ENCODE measurements around the gene SNX27.

SNX27 gene

DNA sequence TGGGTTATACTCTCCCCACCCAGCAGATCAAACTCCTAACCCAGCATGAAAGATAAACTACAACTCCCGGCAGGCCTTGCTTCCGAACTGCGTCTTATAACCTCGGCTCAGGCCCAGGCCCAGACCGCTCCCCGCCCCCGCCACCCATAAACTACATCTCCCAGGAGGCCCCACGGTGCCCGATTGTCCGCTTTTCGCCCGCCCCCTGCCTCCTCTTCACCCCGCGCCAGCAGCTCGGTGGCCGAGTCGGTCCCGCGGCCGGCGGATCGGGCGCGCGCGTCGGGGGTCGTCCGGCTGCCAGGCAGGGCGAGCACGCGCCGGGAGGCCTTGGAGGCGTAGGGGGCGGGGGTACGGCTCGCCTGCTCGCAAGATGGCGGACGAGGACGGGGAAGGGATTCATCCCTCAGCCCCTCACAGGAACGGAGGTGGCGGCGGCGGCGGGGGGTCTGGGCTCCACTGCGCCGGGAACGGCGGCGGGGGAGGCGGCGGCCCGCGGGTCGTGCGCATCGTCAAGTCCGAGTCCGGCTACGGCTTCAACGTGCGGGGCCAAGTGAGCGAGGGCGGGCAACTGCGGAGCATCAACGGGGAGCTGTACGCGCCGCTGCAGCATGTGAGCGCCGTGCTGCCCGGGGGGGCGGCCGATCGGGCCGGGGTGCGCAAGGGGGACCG lies at the start of gene SNX27:
Gene SNX27, plus strand, starts transcription at position 219 of the 669 bp plus-strand sequence. Its CDS starts 152 bp downstream, at position 371.
- in situ Hi-C loops (cut with MboI; ENCODE audit: low sequenced_read_pairs), result no loop called here

DNA sequence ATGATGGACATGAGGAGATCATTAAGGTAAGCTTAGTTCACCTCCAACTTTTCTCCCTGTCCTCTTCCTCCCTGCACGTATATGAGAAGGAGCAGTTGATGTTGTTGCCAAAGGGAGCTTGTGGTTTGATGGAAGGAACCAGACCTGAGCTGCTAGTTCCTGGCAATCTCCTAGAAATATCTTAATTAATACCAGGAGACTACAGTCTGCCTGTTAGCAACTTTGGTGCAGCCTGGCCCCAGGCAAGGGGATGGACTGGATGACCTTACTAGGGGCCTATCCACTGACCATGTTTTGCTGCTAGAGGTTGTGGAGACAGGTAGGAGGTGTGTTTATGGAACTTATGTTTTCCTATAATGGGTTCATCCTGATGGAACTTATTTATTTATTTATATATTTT lies 49.2 kb upstream of the SNX27 start:
- in situ Hi-C loops (cut with MboI; ENCODE audit: low sequenced_read_pairs), result no loop called here

DNA sequence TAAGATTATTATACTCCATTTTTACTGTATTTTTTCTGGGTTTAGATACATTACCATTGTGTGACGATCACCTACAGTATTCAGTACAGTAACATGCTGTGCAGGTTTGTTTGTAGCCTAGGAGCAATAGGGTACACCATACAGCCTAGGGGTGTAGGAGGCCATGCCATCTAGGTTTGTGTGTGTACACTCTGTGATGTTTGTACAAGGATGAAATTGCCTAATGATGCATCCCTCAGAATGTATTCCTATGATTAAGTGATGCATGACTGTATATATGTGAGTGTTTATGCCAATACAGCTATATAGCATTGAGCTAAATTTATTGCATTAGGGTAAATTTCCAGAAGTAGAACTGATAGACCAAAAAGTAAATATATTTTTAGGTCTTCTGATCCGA lies 48.5 kb upstream of the SNX27 start:
- in situ Hi-C loops (cut with MboI; ENCODE audit: low sequenced_read_pairs), result no loop called here

- in situ Hi-C loops (cut with MboI; ENCODE audit: low sequenced_read_pairs), result no loop called here
Observed at GRCh38 chr1:151565502-151566189, 46.2 kb upstream of the SNX27 start.

GRCh38 chr1:151568626-151569088 lies 43.2 kb upstream of the SNX27 start:
- in situ Hi-C loops (cut with MboI; ENCODE audit: low sequenced_read_pairs), result no loop called here

DNA sequence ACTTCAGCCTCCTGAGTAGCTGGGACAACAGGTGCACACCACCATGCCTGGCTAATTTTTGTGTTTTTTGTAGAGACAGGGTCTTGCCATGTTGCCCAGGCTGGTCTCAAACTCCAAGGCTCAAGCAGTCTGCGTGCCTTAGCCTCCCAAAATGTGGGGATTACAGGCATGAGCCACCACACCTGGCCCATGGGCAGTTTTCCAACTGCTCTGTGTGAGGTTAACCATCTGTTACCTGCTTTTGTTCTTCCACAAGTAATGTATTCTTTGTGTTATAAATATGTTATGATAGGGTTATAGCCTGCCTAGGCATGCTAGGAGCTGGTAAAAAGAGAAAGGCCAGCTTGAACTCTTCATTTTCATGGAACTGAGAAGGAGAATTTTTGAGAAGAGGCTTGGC lies 41.0 kb upstream of the SNX27 start:
- in situ Hi-C loops (cut with MboI; ENCODE audit: low sequenced_read_pairs), result no loop called here

DNA sequence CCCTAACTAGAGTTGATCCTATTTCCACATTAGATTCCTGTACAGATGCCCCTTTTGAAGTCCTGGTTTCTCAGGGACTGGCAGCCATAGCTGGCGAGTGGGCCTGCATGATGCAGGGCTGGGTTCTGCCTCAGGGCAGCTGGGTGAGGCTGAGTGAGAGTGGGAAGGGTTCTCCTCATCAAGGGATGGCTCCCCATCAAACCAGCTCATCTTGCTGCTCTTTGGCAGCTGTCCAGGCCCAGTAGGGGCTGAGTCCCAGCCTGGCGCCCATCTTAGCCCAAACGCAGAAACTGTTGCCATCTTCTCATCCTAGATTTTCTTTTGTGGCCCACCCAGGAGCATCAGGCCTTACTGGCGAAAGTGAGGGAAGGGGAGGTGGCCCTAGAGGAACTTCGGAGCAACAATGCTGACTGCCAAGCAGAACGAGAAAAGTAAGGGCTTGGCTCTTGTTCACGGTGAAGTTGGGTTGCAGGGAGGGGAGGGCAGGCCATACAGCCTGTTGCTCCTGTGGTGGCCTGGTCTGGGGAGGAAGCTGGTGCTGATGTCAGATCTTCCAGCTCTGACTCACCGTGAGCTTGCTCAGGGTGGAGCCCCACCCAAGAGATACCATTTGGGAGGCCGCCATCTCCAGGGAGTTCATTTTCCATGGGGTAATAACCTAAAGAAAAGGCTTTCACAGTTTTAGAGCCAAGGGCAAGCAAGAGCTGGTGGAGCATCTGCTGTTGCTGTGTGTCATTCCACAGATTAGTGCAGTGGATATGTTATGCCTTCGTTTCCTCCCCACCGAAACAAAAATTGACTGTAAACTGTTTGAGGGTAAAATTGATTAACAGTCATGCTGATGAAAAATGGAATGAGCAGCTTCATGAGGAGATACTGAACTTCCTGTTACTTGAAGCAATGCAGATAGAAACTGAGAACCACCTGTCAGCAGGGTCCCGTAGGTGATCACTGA lies 37.0 kb upstream of the SNX27 start:
- in situ Hi-C loops (cut with MboI; ENCODE audit: low sequenced_read_pairs), result no loop called here

- in situ Hi-C loops (cut with MboI; ENCODE audit: low sequenced_read_pairs), result no loop called here
Observed at GRCh38 chr1:151577173-151577572, 34.7 kb upstream of the SNX27 start.

DNA sequence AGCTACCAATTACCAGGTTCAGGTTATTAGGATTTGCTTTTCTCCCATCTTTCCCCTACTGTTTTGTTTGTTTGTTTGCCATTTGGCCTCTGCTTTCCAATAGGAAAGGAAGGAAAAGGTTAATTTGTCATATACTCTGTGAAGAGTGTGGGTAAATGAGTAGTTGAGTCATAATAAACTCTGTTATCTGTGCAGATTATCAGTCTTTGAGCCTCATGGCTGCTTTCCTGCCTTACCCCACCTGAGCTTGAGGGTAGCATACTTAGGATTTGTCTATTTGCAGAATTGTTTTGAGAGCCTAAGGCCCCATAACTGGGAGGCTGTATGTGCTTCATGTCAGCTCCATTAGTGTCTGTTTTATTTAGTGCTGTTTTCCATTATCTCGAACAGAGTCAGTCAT lies 32.9 kb upstream of the SNX27 start:
- in situ Hi-C loops (cut with MboI; ENCODE audit: low sequenced_read_pairs), result no loop called here

DNA sequence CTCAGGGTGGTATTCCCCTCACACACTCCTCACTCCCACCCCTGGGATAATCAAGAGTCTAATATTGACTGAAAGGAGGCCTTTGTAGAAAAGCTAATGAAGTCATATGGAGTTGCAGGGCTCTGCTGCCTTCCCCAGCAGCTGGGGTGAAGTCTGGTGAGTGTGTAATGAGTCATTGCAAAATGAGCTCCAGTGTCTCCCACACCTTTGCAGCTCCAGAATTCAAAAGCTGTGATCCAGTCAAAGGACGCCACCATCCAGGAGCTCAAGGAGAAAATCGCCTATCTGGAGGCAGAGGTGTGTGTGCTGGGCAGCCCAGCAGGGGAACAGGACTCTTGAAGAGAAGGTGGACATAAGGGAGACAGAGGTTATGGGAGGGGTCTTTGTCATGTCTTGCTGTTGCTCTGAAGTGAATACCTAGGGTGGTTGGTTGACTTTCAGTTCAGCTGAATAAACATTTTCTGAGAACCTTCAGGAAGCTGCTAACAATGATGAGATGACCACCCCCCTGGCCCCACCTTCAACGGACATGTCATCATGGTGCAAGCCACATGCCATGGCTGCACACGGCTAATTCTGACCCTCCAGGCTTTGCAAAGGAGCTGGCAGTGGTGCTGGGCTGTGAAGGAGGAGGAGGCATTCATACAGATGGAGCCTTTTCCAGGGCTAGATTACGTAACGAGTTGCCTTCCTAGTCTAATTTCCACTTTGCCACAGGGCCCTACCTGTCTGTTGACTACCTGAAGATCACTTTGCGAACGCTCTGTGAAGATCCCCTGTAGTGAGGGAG lies 32.2 kb upstream of the SNX27 start:
- in situ Hi-C loops (cut with MboI; ENCODE audit: low sequenced_read_pairs), result no loop called here

GRCh38 chr1:151581451-151581850 lies 30.4 kb upstream of the SNX27 start:
- in situ Hi-C loops (cut with MboI; ENCODE audit: low sequenced_read_pairs), result no loop called here

- in situ Hi-C loops (cut with MboI; ENCODE audit: low sequenced_read_pairs), result no loop called here
Observed at GRCh38 chr1:151581921-151582320, 29.9 kb upstream of the SNX27 start.

- in situ Hi-C loops (cut with MboI; ENCODE audit: low sequenced_read_pairs), result no loop called here
Observed at GRCh38 chr1:151583796-151584195, 28.1 kb upstream of the SNX27 start.

DNA sequence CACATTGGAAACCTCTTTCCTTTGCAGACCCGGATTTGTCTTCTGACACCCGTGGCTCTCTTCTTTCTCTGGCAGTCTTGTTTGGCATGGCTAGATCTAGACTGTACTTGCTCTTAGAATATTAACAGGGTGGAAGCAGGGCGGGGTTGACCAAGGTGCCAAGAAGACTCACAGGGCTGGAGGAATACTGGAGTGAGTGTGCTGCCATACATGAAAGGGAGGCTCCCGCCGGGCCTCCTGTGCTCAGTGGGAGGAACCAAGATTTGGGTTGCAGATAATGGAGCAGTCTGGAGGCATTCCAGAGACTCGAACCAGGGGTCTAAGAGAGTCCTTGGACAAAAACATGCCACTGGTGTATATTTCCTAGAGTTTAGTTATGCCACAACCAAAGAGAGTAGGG lies 27.6 kb upstream of the SNX27 start:
- in situ Hi-C loops (cut with MboI; ENCODE audit: low sequenced_read_pairs), result no loop called here

GRCh38 chr1:151584780-151585179 lies 27.1 kb upstream of the SNX27 start:
- in situ Hi-C loops (cut with MboI; ENCODE audit: low sequenced_read_pairs), result no loop called here

DNA sequence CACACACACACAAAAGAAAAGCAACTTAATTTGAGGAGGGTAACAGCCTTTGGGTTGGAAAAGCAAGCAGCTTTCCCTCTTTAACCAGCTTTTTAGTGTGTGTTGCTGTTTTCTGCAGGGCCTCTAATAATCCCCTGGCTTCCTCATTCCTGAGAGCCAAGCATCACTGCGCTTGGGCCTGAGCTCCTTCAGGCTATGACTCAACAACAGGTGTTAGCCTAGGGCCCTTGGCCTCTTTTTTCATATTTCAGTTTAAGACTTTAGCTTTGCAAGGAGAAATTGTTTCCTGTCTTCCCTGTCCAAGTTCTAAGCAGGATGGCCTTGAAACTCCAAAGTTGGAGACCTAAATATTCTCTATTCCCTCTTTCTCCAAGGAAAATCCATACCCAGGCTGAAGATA lies 26.2 kb upstream of the SNX27 start:
- in situ Hi-C loops (cut with MboI; ENCODE audit: low sequenced_read_pairs), result no loop called here

DNA sequence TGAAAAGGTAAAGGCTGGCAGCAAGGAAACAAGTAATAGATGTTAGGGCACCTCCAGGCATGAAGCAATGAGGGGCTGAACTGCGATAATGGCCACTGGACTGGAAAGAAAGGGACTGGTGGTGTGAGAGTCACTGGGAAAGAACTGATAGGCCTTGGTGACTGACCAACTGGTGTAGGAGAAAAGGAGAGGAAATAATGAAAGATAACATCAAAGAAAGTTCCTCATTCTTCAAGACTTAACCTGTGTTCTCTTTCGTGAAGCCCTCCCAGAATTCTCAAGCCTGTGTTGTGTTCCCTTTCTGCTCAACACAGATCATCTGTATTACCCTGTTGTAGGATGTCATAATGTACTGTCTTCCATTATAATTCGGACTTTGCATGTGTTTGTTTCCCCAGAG lies 20.9 kb upstream of the SNX27 start:
- in situ Hi-C loops (cut with MboI; ENCODE audit: low sequenced_read_pairs), result no loop called here

DNA sequence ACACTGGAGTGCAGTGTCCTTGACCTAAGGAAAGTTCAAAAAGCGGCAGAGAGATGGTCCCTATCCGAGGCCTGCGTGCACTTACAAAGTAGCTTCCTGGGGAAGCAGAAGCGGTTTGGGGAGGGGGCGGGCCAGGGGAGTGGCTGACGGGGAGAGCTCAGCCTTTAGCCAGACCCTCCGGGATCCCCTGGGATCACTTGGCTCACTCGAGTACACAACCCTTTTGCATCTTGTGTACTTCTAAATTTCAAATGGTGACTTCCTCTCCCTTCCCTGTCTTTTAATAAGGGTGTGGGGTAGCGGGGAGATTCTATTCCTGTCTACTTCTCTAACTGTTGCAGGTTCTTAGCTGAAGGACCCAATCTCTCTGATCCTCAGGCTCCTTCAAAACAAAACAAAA lies 18.1 kb upstream of the SNX27 start:
- in situ Hi-C loops (cut with MboI; ENCODE audit: low sequenced_read_pairs), result no loop called here

DNA sequence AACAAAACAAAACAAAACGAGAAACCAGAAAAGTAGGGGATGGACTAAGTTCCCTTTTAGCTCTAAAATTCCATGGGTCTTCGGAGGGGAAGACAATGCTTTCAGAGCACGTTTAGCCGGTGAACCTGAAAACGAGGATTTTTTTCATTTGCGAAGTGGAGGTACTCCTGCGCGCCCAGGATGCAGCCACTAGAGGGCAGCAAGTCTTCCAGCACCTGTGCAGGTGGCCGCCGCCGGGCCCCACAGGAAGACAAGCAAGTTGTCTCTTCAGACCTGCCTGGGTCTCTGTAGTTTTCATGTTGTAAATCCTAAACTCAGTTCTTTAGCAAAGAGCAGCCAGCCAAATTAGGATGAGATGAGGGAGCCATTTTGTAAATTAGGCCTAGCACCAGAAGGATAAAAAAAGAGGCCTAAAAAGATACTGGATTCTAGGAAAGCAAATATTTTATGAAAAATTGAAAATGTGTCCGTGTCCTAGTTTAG lies 17.7 kb upstream of the SNX27 start:
- in situ Hi-C loops (cut with MboI; ENCODE audit: low sequenced_read_pairs), result no loop called here

- in situ Hi-C loops (cut with MboI; ENCODE audit: low sequenced_read_pairs), result no loop called here
Observed at GRCh38 chr1:151596166-151596953, 15.5 kb upstream of the SNX27 start.

All from hTERT RPE-1 (cell line).